HL-60 (cell line): ENCODE data around the gene ABCC1.
"Not testable (repeated sequence)": the region's sequence is repeated elsewhere in the genome, so short reads cannot be mapped to it uniquely, and the experiment has no call there.

Experiments
- GABPA ChIP-seq: IDR thresholded peaks from 2 replicates; pipeline ENCODE4 v1.6.1; 2012; ENCODE audit warnings: low read depth
- TF ChIP-seq, protein P1 (sequence below): IDR thresholded peaks from one replicate; pipeline ENCODE4 v1.5.1; 2011; ENCODE audit warnings: low read length, control low read depth, inconsistent platforms; ENCODE audit not compliant: insufficient read depth

DNA sequence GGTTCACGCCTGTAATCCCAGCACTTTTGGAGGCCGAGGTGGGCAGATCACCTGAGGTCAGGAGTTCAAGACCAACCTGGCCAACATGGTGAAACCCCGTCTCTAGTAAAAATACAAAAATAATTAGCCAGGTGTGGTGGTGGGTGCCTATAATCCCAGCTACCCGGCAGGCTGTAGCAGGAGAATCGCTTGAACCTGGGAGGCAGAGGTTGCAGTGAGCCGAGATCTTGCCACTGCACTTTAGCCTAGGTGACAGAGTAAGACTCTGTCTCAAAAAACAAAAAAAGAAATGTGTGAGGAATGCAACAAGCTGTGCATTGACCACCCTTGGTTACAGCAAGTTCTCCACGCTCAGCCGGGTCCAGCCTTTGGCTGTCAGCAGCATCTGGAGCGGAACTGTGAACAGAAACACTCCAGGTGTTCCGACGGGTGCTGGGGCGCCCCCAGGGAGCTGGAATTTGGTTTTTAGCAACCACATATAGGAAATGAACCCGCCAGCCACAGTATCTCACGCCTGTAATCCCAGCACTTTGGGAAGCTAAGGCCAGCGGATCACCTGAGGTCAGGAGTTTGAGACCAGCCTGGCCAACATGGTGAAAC is 198.7 kb downstream of the ABCC1 start:
- TF ChIP-seq GABPA: not testable (repeated sequence)
- TF ChIP-seq, protein P1, sequence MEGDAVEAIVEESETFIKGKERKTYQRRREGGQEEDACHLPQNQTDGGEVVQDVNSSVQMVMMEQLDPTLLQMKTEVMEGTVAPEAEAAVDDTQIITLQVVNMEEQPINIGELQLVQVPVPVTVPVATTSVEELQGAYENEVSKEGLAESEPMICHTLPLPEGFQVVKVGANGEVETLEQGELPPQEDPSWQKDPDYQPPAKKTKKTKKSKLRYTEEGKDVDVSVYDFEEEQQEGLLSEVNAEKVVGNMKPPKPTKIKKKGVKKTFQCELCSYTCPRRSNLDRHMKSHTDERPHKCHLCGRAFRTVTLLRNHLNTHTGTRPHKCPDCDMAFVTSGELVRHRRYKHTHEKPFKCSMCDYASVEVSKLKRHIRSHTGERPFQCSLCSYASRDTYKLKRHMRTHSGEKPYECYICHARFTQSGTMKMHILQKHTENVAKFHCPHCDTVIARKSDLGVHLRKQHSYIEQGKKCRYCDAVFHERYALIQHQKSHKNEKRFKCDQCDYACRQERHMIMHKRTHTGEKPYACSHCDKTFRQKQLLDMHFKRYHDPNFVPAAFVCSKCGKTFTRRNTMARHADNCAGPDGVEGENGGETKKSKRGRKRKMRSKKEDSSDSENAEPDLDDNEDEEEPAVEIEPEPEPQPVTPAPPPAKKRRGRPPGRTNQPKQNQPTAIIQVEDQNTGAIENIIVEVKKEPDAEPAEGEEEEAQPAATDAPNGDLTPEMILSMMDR: not testable (repeated sequence)
